Tongue (tissue), 2 donors: ENCODE data around the gene CD99L2. TPM values are rescaled to one million over a fixed set of nuclear protein-coding genes. Genes with fewer than 3 reads are reported as not detected.
A peak's percentile ranks its signal among the peaks of the same experiment; 100 is the strongest.

Experiments
- DNase-seq: peaks from one replicate; pipeline ENCODE4 v3.0.0-alpha.2; 2015
- total RNA-seq: library from RNA; depleted of rRNA; stranded (reverse); fragments of >200 nt; gene quantifications from one replicate; pipeline ENCODE4 v1.2.3, GENCODE V29; 2014

CD99L2 gene
- total RNA-seq, 1 donor from 2014 or later: 41.7 TPM

DNA sequence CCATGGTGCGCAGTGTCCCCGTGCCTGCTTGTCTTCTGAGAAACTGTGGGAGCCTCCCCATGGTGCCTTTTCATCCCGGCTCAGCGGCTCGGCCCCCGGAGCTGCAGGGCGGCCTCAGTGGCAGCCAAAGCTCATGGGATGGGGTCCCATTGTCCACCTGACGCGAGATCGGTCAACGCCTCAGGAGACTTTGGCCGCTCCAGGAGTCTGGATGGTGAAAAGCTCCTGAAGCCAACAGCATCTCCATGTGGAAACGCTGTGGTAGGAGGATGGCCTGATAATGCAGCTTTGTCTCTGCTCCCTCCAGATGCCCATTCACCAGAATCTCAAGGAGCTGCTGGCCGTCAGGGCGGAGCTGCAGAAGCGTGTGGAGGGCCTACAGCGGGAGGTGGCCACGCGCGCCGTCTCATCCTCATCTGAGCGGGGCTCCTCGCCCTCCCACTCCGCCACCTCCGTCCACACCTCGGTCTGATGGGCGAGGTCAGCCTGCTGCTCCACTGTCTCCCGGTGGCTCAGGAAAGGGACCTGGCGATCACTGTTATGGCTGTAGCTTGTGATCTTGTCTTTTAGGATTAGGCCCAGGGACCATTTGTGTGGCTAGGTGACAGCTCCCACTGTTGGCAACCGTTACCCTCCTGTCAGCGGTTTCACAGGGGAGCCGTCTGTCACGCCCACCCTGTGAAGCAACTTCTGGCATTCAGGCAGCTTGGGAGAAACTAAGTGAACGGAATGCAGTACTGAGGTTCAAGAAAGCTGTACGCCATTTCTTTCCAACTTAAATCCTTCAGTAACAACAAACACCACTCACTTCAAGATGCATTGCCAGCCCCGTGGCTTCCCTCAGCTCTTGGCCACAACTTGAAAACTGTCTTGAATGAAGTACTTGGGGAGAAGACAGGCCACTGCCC lies 136.0 kb downstream of the CD99L2 start:
- DNase-seq: peak; percentile 66

DNA sequence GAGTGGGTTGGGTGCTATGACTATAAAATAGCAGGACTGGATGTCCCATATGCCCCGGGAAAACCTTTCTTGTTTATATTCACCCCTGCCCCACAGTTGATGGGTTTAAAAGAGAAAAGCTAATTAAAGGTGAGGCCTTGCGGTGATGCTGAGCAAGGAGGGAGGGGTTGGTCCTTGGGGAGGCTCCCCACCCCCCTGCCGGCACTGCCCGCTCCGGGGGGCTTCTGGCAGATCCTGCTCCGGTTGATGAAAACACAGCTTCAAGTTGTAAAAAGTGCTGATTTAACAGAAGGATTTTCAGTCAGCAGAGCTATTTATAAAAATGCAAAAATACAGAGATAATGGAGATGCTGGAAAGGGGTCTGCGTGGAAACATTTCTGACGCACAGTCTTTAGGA lies 136.7 kb downstream of the CD99L2 start:
- DNase-seq: no peak

DNA sequence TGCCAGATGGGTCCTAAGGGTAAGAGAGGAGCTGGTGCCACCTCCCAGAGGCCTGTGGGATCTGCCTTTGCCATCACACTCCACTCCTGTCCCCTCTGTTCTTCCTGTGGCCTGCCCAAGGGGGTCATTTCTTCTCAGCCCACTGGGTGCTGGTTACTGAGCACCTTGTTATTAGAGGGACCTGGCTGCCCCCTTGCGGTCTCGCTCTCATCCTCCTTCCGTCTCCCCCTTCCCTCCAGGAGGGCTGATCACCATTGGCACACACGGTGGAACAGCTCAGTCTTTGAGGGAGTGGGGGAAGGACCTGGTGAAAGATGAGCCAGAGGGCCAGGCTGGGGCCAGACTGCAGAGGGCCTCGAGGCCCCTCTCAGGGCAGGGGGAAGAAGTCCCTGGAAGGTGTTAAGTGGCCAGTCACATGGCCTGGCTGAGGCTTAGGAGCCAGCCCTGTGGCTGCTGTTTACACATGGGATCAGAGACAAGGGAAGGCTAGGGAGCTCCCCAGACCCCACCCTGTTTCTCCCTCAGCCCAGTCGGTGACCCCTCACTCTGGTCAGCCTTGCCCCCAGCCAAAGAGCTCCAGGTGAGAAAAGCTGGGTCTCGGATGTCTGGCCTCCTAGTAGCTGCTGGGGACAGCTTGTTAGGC lies 137.2 kb downstream of the CD99L2 start:
- DNase-seq: no peak

- DNase-seq: no peak
Observed at GRCh38 chrX:150759568-150760416, 138.7 kb downstream of the CD99L2 start.

GRCh38 chrX:150757371-150757770 lies 141.1 kb downstream of the CD99L2 start:
- DNase-seq: no peak

DNA sequence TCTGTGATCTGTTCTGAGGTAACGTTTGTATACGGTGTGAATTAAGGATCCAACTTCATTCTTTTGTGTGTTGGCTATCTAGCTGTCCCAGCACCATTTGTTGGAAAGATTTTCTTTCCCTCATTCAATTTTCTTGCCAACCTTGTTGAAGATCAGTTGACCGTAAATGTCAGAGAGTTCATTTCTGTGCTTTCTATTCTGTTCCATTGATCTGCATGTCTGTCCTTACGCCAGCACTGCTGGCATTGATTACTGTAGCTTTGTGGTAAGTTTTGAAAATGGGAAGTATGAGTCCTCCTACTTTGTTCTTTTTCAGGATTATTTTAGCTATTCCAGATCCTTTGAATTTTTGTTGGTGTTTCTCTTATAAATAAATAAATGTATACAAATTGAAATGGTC lies 144.5 kb downstream of the CD99L2 start:
- no peak for DNase-seq

DNA sequence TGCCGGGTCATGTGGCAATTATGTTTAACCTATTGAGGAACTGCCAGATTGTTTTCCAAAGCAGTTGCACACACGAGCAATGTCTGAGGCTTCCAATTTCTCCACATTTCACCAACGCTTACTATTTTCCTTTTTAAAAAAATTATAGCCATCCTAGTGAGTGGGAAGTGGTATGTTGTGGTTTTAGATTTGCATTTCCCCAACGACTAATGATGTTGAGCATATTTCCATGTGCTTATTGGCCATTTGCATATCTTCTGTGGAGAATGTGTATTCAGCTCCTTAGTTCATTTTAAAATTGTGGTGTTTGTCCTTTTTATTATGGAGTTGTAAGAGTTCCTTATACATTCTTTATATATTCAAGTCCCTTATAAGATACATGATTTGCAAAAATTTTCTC lies 145.1 kb downstream of the CD99L2 start:
- DNase-seq: no peak

DNA sequence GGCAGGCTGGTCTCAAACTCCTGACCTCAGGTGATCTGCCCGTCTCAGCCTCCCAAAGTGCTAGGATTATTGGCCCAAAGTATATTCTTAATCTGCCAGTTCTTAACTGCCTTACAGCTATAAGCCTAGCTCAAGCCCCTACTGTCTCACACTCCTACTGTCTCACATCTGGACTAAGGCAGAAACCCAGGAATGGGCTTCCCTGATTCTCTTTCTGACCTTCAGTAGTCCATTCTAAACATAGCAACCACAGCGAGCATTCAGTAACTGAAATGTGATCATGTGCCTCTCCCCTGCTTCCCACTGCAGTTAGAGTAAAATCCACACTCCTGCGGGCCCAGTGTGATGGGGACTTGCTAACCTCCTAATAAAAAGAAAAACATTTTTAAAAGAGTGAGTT lies 146.3 kb downstream of the CD99L2 start:
- DNase-seq: no peak

DNA sequence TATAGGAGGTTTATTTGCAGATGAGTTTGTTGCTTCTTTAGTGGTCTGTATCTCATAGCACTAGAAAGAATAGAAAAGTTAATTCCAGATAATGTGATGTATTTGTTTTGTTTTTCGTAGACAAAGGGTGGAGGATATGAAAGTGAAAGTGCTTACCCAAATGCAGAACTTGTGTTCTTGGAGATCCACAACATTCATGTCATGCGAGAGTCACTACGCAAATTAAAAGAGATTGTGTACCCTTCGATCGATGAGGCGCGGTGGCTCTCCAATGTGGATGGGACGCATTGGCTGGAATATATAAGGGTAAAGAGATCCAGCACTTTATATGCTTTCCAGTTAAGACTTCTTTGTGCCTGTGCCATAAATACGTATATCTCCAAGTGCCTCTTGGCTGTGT lies 162.0 kb downstream of the CD99L2 start:
- no peak for DNase-seq

- peak; percentile 17 for DNase-seq
Observed at GRCh38 chrX:150731795-150732194, 166.7 kb downstream of the CD99L2 start.

DNA sequence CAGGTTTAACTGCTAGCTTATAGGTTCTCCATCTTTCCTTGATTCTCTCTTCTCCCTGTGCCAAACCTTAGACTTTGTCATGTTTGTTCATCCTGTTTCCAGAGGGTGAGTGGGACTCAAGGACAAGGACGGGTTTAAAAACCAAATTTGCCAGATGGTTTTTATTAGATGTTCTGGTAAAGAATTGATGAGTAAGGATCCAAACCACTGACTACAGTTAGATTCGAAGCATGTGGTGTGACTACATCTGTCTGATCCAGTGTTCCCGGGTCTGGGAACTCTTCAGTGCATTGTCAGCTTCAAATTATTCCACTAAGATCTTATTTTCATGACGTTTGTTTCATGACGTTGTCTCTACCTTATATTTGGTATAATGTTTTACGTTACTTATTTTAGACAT lies 167.7 kb downstream of the CD99L2 start:
- no peak for DNase-seq

DNA sequence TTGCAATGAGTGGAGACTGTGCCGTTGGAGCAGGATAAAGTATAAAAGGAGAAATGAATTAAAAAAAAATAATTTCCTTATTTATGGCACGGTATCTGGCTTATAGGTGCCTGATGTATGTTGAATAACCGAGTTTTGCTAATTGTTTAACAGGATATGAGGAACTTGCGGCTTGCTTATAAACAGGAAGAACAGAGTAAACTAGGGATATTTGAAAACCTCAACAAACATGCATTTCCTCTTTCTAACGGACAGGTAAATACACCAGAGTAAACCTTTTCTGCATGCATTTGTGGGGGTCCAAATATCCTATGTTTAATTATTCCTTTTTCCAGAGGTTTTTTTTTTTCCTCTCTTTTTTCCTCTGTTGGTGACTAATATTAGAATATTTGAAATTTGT lies 168.5 kb downstream of the CD99L2 start:
- DNase-seq: no peak

GRCh38 chrX:150719621-150720020 lies 178.8 kb downstream of the CD99L2 start:
- no peak for DNase-seq

Other genes starting within 250 kb of the CD99L2 start
- 37.1 TPM for gene MTMR1, start 205.3 kb downstream of the CD99L2 start, total RNA-seq
- gene HMGB3, start 84.7 kb upstream of the CD99L2 start, total RNA-seq: 16.6 TPM